NCI-H1092 (cell line): ENCODE data around the gene ITFG2.
"Not testable (repeated sequence)": the region's sequence is repeated elsewhere in the genome, so short reads cannot be mapped to it uniquely, and the experiment has no call there.

Source experiments
- DNase-seq: peaks from one replicate; lab custom pipeline; 2025; lab: John Stamatoyannopoulos, UW

The ITFG2 gene

GRCh38 chr12:2812290-2813213 is at the start of gene ITFG2:
TSS of gene ITFG2 (plus strand) at chr12:2812668. CDS start at chr12:2812761, 93 bp downstream.
- DNase-seq = peak; percentile 100

- no peak for DNase-seq
Measured at GRCh38 chr12:2764398-2764797, 48.1 kb upstream of the ITFG2 start.

GRCh38 chr12:2765052-2765451 is 47.4 kb upstream of the ITFG2 start:
- no peak for DNase-seq

- no peak for DNase-seq
Measured at GRCh38 chr12:2765608-2766007, 46.9 kb upstream of the ITFG2 start.

GRCh38 chr12:2768224-2768961 is 44.1 kb upstream of the ITFG2 start:
- no peak for DNase-seq

GRCh38 chr12:2769866-2770533 is 42.5 kb upstream of the ITFG2 start:
- no peak for DNase-seq

- DNase-seq = not testable (repeated sequence)
Measured at GRCh38 chr12:2770544-2770943, 41.9 kb upstream of the ITFG2 start.

GRCh38 chr12:2772370-2772769 is 40.1 kb upstream of the ITFG2 start:
- no peak for DNase-seq

- DNase-seq = no peak
Measured at GRCh38 chr12:2773199-2773875, 39.1 kb upstream of the ITFG2 start.

- no peak for DNase-seq
Measured at GRCh38 chr12:2775431-2775830, 37.0 kb upstream of the ITFG2 start.

GRCh38 chr12:2776129-2776806 is 36.2 kb upstream of the ITFG2 start:
- DNase-seq = no peak

- DNase-seq = no peak
Measured at GRCh38 chr12:2779281-2779680, 33.2 kb upstream of the ITFG2 start.

GRCh38 chr12:2783936-2784600 is 28.4 kb upstream of the ITFG2 start:
- DNase-seq = peak; percentile 79

GRCh38 chr12:2785017-2785416 is 27.5 kb upstream of the ITFG2 start:
- no peak for DNase-seq

GRCh38 chr12:2791089-2791488 is 21.4 kb upstream of the ITFG2 start:
- no peak for DNase-seq

- DNase-seq = no peak
Measured at GRCh38 chr12:2792671-2793500, 19.6 kb upstream of the ITFG2 start.

GRCh38 chr12:2793561-2793960 is 18.9 kb upstream of the ITFG2 start:
- no peak for DNase-seq

GRCh38 chr12:2794191-2794735 is 18.2 kb upstream of the ITFG2 start:
- DNase-seq = peak; percentile 37

GRCh38 chr12:2794736-2795289 is 17.7 kb upstream of the ITFG2 start, which contains the start of gene FKBP4:
TSS of gene FKBP4 (plus strand) at chr12:2794970. CDS start at chr12:2795140, 170 bp downstream.
- DNase-seq = peak; percentile 76
